Measurements from ENCODE around the gene MEIS1.
"Not testable (repeated sequence)": the region's sequence is repeated elsewhere in the genome, so short reads cannot be mapped to it uniquely, and the experiment has no call there.

The MEIS1 gene

DNA sequence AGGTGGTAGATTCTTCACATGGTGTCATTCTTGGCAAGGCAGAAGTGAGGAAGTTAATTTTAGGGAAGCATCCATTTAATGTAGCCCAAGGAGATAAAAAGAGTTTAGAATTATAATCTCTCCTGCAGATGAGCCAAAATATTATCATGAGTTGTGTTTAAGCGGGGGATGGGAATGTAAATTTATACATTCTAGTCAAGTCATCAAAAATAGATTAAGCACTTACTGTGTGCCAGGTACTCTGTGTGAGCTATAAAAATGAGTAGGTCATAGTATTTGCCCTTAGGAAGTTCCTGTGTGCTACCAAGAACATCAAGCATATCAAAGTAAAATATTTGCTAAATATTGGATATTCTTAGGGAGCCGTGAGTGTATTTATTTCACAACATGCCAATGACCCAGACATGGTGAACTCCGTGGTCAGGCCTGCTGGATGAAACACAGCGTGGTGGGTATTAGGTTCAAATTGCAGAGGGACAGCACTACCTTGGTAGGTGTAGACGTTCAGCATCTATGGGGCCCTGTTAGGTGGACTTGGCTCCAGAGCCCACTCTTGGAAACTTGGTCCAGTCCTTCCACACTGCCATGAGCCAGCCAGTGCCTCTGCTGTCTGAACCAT is 37.4 kb downstream of the MEIS1 start:
- ChIA-PET POLR2A (ENCODE audit: low non-redundant PET) (no interaction called here), CTCF (interaction anchor here (0.7 kb wide), 1 partner anchor 33 kb away, joined by 4 read pairs; no protein-coding TSS in a partner anchor)
- TF ChIP-seq, protein P1, sequence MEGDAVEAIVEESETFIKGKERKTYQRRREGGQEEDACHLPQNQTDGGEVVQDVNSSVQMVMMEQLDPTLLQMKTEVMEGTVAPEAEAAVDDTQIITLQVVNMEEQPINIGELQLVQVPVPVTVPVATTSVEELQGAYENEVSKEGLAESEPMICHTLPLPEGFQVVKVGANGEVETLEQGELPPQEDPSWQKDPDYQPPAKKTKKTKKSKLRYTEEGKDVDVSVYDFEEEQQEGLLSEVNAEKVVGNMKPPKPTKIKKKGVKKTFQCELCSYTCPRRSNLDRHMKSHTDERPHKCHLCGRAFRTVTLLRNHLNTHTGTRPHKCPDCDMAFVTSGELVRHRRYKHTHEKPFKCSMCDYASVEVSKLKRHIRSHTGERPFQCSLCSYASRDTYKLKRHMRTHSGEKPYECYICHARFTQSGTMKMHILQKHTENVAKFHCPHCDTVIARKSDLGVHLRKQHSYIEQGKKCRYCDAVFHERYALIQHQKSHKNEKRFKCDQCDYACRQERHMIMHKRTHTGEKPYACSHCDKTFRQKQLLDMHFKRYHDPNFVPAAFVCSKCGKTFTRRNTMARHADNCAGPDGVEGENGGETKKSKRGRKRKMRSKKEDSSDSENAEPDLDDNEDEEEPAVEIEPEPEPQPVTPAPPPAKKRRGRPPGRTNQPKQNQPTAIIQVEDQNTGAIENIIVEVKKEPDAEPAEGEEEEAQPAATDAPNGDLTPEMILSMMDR (conservative IDR thresholded peaks at IDR 0.05; ENCODE audit: low read depth), result no peak
- H3K27ac ChIP-seq, result no peak overlapping the region
- DNase-seq (ENCODE audit: low spot score), result no peak

DNA sequence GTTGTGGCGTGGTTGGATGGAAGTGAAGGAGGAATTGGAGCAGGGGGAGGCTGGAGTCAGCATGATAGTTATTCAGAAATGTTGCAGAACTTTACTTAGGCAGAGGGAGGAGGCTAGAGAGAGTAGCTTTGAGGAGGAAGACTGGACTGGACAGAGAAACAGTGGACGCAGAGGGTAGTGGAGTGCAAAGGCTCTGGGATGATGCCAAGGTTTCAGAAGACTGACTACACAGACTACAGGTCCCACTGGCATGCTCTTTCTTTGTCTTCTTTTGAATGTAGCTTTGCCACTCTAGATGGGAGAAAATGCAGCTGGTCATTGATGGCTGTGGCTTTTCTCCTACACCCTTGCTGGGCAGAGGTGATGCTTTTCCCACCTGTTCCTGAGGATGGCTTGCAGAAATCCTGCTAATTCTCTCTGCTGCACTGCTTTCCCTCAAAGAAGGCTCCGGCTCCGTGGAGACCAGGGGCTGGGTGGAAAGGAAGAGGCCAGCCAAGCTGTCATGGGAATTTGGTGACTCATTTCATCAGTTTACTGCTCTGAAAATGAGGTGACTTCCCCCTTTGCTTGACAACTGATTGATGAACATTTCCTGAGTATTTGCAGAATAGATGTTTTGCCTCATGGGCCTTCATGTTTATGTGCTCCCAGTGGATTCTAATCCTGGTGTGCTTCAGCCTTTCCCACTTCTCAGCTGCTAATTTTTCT is 42.4 kb downstream of the MEIS1 start:
- ChIA-PET POLR2A (ENCODE audit: low non-redundant PET) (no interaction called here), CTCF (no interaction called here)
- H3K27ac ChIP-seq, result no peak overlapping the region
- no peak for DNase-seq (ENCODE audit: low spot score)
- TF ChIP-seq, protein P1 (conservative IDR thresholded peaks at IDR 0.05; ENCODE audit: low read depth), result no peak

DNA sequence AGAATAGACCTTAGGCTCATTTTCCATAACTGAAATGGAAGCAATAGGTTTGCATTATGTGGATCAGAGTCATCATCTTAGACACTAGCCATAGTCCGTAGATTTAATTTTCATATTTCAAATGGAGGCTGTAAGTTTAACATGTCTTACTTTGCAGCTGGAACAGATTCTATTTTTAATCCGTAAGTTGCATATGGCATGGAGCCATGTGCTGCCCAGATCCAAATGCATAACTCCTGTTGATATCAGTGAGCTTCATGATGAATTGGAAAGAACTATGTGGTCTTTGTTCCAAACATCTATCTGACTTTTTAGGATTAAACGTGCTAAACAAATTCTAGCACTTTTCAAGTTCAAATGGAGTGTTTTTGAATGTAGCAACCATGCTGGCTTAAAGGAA is 43.4 kb downstream of the MEIS1 start:
- ChIA-PET CTCF (interaction anchor here (0.6 kb wide), 1 partner anchor 1476 kb away, joined by 3 read pairs; no protein-coding TSS in a partner anchor), POLR2A (ENCODE audit: low non-redundant PET) (no interaction called here)
- TF ChIP-seq, protein P1 (conservative IDR thresholded peaks at IDR 0.05; ENCODE audit: low read depth), result no peak
- no peak for DNase-seq (ENCODE audit: low spot score)
- no peak overlapping the region for H3K27ac ChIP-seq

DNA sequence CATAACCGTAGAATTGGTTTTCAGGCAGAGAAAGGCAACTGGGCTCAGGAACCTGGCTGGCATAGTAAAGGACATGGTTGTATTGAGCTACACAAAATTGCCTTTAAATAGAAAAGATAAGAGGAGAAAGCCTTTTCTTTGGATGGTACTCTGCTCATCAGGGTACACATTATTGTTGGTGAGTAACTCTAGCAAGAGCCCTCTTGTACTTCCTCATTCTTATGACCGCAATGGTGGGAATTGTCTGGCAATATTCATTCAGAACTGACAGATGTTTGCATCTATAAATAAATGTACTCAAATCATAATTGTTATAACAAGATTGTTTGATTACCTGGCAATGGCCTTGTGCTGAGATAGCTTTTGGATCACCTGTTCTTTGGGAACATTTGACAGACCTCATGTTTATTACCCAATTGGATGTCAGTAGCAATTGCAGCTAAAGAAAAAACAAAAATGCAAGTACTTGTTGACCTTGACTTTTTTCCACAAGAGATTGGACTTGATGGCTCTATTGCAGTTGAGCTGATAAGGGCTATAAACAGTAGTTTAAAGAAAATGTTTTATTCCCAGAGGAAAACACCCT is 43.9 kb downstream of the MEIS1 start:
- H3K27ac ChIP-seq, result no peak overlapping the region
- ChIA-PET POLR2A (ENCODE audit: low non-redundant PET) (no interaction called here), CTCF (interaction anchor here (0.6 kb wide), 1 partner anchor 1477 kb away, joined by 3 read pairs; no protein-coding TSS in a partner anchor)
- DNase-seq (ENCODE audit: low spot score), result no peak
- TF ChIP-seq, protein P1 (conservative IDR thresholded peaks at IDR 0.05; ENCODE audit: low read depth), result no peak

DNA sequence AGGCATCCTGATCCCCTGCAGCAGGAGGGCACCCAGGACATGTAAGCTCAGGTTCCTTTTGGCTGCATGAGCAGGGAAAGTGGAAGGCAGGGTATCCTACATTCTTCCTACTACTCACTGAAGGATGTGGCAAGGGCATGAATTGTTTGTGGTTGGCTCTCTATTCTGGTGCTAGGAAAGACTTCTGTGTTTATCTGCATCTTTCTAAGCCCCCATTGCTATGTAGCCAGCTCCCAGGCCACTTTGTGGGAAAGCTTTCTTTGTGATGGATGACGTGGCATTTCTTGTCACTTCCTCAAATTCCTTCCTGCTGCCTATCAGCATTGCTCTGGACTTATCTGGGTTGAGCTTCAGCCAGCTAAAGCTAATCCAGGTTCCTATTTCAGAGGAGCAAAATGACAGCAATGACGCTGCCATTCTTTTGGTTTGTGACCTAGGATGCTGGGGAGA is 46.2 kb downstream of the MEIS1 start:
- ChIA-PET POLR2A (ENCODE audit: low non-redundant PET) (no interaction called here), CTCF (no interaction called here)
- no peak for DNase-seq (ENCODE audit: low spot score)
- TF ChIP-seq, protein P1 (conservative IDR thresholded peaks at IDR 0.05; ENCODE audit: low read depth), result no peak
- H3K27ac ChIP-seq, result no peak overlapping the region

DNA sequence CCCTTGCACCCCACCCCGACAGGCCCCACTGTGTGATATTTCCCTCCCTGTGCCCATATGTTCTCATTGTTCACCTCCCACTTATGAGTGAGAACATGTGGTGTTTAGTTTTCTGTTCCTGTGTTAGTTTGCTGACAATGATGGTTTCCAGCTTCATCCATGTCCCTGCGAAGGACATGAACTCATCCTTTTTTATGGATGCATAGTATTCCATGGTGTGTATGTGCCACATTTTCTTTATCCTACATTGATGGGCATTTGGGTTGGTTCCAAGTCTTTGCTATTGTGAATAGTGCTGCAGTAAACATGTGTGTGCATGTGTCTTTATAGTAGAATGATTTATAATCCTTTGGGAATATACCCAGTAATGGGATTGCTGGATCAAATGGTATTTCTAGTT is 50.3 kb downstream of the MEIS1 start:
- H3K27ac ChIP-seq; CTCF ChIA-PET; POLR2A ChIA-PET (ENCODE audit: low non-redundant PET); DNase-seq (ENCODE audit: low spot score): not testable (repeated sequence)

DNA sequence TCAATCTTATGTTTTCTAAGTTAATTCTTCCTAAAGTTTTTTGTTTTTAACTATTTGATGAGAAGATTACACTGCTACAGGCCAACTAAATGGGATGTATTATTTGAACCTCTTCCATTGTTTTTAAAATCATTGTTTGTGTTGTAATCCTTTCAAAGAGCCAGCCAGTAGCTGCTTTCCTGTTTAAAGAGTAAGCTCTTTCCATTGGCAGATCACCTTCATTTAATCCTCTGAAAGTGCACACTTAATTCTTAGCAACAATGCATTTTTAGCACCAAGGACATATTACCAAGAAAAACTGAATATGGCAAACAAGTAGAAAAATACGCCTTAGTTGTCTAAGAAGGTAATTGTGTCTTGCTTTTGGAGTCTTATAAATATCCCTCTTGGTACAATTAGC is 54.0 kb downstream of the MEIS1 start:
- POLR2A ChIA-PET (ENCODE audit: low non-redundant PET), result no interaction called here
- no peak for DNase-seq (ENCODE audit: low spot score)
- CTCF ChIA-PET, result no interaction called here
- no peak overlapping the region for H3K27ac ChIP-seq
- TF ChIP-seq, protein P1 (conservative IDR thresholded peaks at IDR 0.05; ENCODE audit: low read depth), result no peak

Measured in RWPE1 (cell line).